ENCODE measurements around the gene BCAR3. TPM values are rescaled to one million over a fixed set of nuclear protein-coding genes. Genes with fewer than 3 reads are reported as not detected.
A peak's percentile ranks its signal among the peaks of the same experiment; 100 is the strongest.

Gene BCAR3
- total RNA-seq, 4 donors from 2014 or later, result 20.2 to 47.2 (median 32.3) TPM

GRCh38 chr1:93588206-93588605, 93.4 kb downstream of the BCAR3 start:
- H3K4me3 ChIP-seq, result no peak overlapping the region
- peaks cover 13 to 75% (median 53%) of the 10 kb centered on the region in 4 donors for H3K36me3 ChIP-seq
- H3K4me1 ChIP-seq, result peaks cover 35 to 49% (median 41%) of the 10 kb centered on the region in 4 donors
- H3K9me3 ChIP-seq, result no peaks in the 10 kb centered on the region
- no peak for DNase-seq (ENCODE audit: extremely low spot score)
- H3K27me3 ChIP-seq, result no peaks in the 10 kb centered on the region
- TF ChIP-seq POLR2A (IDR thresholded peaks at IDR 0.05; ENCODE audit: low read depth) (no peak), EP300 (IDR thresholded peaks at IDR 0.05) (no peak), CTCF (IDR thresholded peaks at IDR 0.05) (no peak), POLR2AphosphoS5 (IDR thresholded peaks at IDR 0.05) (no peak)
- intact Hi-C loops (cut with DNase I), result no loop called here
- H3K27ac ChIP-seq (replicated peaks in 1 of 4), result no peak overlapping the region
- 61% methylated on average over 6 of the region's 6 CpGs for WGBS

GRCh38 chr1:93587354-93587753, 94.3 kb downstream of the BCAR3 start:
- WGBS, result 91% methylated on average over 5 of the region's 5 CpGs

GRCh38 chr1:93585059-93585966, 96.3 kb downstream of the BCAR3 start:
- H3K9me3 ChIP-seq, result no peaks in the 10 kb centered on the region
- peaks cover 24 to 86% (median 70%) of the 10 kb centered on the region in 4 donors for H3K36me3 ChIP-seq
- no peak overlapping the region for H3K4me3 ChIP-seq
- no peak for TF ChIP-seq EP300 (IDR thresholded peaks at IDR 0.05)
- peak in 1 of 2 donors; percentile 24 for TF ChIP-seq POLR2AphosphoS5 (IDR thresholded peaks at IDR 0.05)
- no peak for TF ChIP-seq CTCF (IDR thresholded peaks at IDR 0.05)
- no peak for TF ChIP-seq POLR2A (IDR thresholded peaks at IDR 0.05; ENCODE audit: low read depth)
- intact Hi-C loops (cut with DNase I), result no loop called here
- H3K27me3 ChIP-seq, result no peaks in the 10 kb centered on the region
- peak overlapping the region; percentile 42 to 73 (median 66) for H3K27ac ChIP-seq (replicated peaks in 1 of 4)
- 63% methylated on average over 13 of the region's 13 CpGs for WGBS
- H3K4me1 ChIP-seq, result peaks cover 17 to 33% (median 22%) of the 10 kb centered on the region in 4 donors
- DNase-seq (ENCODE audit: extremely low spot score), result no peak

More at GRCh38 chr1:93587354-93587753, 94.3 kb downstream of the BCAR3 start:
- Histone ChIP-seq H3K4me1 (peaks cover 26 to 41% (median 32%) of the 10 kb centered on the region in 4 donors), H3K27ac (replicated peaks in 1 of 4) (no peak overlapping the region), H3K9me3 (no peaks in the 10 kb centered on the region), H3K27me3 (no peaks in the 10 kb centered on the region), H3K4me3 (no peak overlapping the region), H3K36me3 (peaks cover 17 to 83% (median 61%) of the 10 kb centered on the region in 4 donors)
- intact Hi-C loops (cut with DNase I), result no loop called here
- no peak for DNase-seq (ENCODE audit: extremely low spot score)
- TF ChIP-seq CTCF (IDR thresholded peaks at IDR 0.05) (no peak), POLR2AphosphoS5 (IDR thresholded peaks at IDR 0.05) (no peak), EP300 (IDR thresholded peaks at IDR 0.05) (no peak), POLR2A (IDR thresholded peaks at IDR 0.05; ENCODE audit: low read depth) (no peak)

- Histone ChIP-seq H3K4me3 (no peak overlapping the region), H3K27me3 (no peaks in the 10 kb centered on the region), H3K27ac (replicated peaks in 1 of 4) (peak overlapping the region; percentile 42 to 73 (median 66)), H3K9me3 (no peaks in the 10 kb centered on the region), H3K4me1 (peaks cover 23 to 35% (median 29%) of the 10 kb centered on the region in 4 donors), H3K36me3 (peaks cover 19 to 84% (median 69%) of the 10 kb centered on the region in 4 donors)
- no peak for DNase-seq (ENCODE audit: extremely low spot score)
- 71% methylated on average over 6 of the region's 9 CpGs for WGBS
- TF ChIP-seq POLR2A (IDR thresholded peaks at IDR 0.05; ENCODE audit: low read depth) (no peak), CTCF (IDR thresholded peaks at IDR 0.05) (peak in 2 of 3 experiments; percentile 12 to 30), EP300 (IDR thresholded peaks at IDR 0.05) (no peak)
- intact Hi-C loops (cut with DNase I), result no loop called here
Observed at GRCh38 chr1:93584261-93585003, 97.2 kb downstream of the BCAR3 start.

All from esophagus muscularis mucosa (tissue), 4 donors.